ENCODE results near the gene CALCA.
A peak's percentile ranks its signal among the peaks of the same experiment; 100 is the strongest.
"Not testable (repeated sequence)": the region's sequence is repeated elsewhere in the genome, so short reads cannot be mapped to it uniquely, and the experiment has no call there.

Gene CALCA, protein sequence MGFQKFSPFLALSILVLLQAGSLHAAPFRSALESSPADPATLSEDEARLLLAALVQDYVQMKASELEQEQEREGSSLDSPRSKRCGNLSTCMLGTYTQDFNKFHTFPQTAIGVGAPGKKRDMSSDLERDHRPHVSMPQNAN

DNA sequence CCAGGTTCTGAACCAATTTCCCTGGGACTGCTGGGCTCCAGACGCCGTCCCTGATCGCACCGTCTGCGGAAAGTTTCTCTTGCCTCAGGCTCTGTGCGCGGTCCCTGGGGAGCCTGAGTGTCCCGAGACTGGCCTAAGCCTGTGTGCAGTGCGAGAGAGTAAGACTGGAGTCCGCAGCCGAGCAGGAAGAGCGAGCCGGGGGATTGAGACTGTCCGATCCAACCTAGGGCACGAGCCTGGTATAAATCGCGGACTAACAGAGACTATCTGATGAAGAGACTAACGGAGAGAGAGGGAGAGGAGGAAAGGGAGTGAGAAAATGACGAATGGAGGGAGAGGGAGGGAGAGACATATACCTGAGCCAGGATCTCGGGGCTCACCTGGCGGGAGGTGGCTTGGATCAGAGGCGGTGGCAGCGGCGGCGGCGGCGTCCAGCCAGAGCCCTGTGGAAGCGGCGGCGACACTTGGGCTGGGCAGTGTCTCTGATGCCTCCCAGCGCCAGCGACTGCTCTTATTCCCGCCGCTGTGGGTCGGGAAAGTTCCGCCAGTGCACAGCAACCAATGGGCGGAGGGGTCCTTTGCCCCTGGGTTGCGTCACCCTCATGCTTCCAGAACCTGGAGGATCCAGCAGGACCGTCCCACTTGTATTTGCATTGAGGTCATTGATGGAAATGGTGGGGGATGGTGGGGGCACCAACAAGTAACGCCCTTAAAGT is at the start of gene CALCA:
Gene CALCA (minus strand): TSS at position 487 of the 716 bp plus-strand sequence. CDS start 1,159 bp downstream, outside the sequence.
- DNase-seq = no peak

DNA sequence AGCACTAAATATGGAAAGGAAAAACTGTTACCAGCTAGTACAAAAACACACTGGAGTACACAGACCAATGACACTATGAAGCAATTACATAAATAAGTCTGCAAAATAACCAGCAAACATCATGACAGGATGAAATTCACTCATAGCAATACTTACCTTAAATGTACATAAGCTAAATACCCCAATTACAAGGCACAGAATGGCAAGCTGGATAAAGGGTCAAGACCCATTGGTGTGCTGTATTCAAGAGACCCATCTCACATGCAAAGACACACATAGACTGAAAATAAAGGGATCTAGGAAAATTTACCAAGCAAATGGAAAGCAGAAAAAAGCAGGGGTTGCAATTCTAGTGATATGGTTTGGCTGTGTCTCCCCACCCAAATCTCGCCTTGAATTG is 44.0 kb upstream of the CALCA start:
- DNase-seq = no peak

DNA sequence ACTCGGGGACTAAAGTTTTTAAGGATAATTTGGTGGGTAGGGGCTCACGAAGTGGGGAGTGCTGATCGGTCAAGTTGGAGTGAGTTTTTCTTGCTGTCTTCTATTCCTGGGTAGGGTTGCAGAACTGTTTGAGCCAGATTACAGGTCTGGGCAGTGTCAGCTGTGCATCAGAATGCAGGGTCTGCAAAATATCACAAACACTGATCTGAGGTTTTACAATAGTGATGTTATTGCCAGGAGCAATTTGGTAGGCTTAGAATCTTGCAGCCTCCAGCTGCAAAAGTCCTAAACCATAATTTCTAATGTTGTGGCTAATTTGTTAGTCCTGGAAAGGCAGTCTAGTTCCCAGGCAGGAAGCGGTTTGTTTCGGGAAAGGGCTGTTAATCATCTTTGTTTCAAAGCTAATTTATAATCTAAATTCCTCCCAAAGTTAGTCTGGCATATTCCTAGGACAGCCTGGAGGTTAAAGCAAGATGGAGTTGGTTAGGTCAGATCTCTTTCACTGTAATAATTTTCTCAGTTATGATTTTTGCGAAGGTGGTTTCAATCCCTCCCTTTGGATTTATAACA is 39.7 kb upstream of the CALCA start:
- DNase-seq = no peak

DNA sequence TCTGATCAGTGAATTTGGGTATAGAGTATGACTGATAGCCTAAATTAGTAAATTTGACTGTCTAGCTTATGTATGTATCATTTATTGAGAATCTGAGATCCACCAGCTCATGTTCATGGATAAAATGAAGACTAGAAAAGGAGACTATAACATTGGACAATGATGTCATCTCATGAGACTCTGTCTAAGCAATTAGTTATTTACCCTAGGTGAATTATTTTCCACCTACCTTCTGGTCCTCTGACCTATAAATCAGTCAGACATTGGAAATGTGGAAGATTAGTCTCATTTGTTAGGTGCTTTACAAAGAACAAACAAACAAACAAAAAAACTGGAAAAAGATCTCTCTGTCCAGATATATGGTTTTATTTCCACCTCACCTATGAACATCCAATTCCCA is 38.7 kb upstream of the CALCA start:
- DNase-seq = no peak

DNA sequence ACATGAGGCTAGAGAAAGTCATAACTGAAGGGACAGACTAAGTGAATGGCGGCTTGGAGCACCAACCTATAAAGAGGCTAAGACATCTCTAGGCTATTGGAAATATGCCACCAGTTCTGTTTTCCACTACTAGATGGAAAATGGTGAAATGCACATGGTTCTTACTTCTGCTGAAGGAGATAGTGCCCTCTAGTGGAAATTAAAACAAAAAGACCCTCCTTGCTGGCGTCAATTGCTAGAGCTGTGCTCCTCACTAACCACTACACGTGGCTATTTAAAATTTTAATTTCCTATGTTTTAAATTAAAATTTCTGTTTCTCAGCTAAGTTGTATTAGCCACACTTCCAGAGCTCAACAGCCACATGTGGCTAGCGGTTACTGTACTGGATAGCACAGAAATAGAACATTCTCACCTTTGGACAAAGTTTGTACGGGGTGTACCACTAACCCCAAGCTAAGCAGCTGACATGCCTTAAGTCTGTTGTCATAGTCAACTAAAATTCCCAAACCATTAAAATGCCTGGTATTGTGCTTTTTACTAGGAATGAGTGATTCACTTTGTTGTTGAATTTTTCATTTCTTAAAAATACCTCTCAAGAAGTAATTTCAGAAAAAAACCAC is 34.1 kb upstream of the CALCA start:
- peak; percentile 59 for DNase-seq

DNA sequence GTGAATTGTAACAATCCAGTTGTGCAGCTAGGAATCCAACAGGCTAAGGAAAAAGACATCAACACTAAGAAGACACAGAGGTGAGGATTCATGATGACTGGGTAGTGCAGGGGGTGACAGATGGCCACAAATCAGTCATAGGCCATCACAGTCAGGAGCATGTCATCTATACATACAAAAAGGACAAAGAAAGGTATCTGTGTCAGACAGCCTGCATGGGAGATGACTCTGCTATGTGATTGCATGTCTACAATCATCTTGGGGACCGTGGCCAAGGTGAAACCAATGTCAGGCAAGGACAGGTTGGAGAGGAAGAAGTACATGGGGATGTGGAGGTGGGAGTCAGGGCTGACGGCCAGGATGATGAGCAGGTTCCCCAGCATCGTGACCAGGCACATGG is 16.0 kb upstream of the CALCA start:
- DNase-seq = not testable (repeated sequence)

DNA sequence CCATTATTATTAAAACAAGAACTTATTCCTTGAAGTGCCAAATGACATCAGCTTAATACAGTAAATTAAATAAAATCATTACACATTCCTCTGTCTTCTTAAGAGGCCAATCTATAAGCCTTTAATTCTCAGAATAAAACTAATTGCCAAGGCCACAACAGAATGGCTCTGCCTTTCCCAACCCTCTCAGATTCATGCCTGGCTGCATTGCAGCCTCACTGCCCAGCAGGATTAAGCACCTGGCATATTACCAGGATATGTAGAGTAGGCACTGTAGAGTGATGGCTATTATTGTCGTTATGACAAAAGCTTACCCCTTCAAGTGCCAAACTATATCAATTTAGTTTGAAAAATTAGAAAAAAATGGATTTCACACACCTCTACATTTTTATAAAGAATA is 9.4 kb upstream of the CALCA start:
- DNase-seq = no peak

DNA sequence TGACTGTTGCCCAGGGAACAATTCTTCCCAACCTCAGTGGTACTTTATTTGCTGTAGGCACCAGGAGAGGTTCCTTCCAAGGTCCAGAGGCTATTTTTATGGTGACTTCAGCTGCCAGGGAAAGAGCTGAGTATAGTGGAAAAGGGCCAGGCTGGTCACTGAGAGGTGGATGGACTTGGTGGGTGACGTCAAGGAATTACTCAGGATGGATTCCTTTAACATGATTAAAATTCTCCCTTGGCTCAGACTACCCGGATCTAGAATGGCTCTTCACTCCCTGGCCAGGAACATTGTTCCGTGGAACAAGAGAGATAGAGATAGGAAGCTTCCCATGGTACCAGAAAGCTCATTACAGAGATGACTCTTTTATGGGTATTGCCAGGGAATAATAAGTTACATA is 8.7 kb upstream of the CALCA start:
- no peak for DNase-seq

DNA sequence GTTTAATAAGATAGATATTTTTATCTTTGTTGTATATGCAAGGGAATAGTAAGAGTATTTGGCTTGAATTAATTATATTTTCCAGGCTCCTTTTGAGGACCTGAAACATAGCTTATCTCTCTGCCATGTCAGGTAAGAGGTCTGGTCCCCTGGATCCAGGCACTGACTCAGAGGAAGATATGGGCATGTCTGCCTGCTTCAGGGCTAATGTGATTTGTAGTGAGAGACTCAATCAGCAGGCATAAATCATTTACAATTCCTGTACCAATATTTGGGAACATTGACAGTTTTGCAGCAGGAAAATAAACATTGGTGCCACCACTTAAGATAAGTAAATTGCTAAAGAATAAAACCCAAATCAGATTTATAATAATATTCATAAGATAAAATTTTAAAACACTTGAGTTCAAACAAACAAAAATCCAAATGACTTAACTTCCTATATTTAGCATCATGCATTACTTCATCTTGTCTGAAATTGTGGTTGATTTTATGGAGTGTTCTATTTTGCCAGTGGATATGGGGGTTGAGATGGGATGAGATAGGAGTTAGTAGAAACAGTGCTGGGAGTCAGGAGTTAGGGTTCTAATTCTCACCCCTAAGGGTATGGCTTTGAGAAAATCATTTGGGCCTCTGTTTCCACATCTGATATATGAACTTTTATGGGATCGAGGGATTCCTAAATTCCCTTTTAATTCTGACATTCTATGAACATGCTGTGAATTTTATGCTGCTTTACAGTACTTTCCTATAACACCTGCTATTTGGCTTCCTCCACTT is 5.1 kb upstream of the CALCA start:
- no peak for DNase-seq

DNA sequence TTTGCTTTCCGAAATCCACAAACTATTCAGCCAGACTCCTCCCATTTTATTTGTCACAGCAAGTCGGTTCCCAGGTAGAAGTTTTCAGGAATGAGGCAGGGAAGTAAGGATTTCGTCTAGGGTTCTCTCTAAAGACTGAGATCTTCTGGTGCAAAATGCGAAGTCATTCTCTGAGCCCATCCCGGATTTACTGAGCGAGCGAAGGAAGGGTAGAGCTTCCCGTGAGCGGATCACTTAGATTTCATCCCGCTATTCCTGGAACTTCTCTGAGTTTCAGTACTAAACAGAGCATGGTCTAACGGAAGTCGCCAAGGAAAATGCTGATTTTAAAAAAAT is 3.1 kb upstream of the CALCA start:
- no peak for DNase-seq

DNA sequence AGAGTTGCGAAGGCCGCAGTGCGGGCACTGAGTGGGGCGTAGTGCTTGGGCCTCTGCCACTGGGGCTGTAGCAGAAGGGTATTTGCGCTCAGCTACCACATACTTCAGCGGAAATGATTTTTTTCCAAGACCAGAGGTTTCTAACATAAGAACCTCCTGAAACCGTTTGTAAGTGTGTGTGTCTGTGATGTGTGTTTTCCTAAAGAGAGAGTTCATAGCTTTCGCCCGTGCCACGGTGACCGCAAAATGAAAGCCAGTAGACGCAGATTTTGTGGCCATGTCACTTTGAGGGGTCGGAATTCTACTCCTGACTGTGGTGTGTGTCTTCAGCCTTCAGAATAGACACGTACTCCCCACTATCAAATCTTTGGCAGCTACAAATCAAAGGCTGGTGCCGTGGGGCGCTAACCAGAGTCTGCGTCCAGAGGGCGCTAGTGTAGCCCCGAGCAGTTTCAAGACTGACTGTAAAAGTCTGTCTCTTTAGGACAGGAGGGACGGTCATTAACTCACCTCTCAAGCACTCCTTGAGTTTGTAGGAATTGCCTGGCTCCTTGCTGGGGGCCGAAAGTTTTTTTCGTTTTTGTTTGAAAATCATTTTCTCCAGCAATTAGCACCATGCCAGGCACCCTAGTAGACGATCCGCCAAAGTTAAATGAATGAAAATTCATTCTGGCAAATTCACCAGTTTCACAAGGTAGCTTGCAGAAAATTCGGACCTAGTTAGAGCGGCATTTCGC is 2.5 kb upstream of the CALCA start:
- no peak for DNase-seq

DNA sequence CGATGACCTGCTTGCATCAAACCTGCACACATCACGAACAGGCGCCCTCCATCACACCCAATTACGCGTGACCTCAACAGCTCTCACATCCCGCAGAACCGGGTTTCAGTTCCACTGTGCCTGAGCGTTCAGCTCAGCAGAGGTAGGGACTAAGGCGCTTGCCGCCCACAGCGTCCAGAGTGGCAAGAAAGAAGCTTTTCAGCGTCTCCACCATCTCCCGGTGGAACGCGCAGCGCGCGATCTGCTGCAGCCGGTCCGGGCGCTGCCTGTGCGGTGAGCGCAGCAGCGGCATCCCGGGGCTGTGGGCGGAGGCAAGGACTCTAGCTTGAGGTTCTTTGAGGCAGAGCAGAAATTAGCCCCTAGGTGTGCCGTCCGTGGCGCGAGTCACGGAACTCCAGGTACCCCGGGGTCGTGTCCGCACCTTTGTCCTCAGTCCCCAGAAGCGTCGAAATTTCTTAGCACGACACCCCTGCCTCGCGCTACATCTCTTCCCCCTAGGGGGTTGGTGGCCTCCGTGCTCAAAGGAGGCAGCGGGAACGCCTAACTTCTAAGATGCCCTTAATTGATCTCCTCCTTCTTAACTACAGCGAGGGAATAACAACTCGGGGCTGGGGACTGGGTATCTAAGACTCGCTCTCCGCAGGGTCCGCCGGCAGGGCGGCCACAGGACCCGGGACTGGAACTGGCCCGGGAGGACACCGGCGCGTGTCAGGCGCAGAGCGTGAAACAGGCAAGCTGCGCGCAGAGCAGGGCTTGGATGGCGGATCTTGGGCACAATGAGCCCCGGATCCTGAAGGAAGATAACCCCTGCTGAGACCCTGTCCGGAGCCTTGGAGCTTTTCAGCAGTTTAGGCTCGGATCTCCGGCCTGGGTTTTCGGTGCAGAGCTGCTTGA is 1.7 kb upstream of the CALCA start:
- DNase-seq = no peak

DNA sequence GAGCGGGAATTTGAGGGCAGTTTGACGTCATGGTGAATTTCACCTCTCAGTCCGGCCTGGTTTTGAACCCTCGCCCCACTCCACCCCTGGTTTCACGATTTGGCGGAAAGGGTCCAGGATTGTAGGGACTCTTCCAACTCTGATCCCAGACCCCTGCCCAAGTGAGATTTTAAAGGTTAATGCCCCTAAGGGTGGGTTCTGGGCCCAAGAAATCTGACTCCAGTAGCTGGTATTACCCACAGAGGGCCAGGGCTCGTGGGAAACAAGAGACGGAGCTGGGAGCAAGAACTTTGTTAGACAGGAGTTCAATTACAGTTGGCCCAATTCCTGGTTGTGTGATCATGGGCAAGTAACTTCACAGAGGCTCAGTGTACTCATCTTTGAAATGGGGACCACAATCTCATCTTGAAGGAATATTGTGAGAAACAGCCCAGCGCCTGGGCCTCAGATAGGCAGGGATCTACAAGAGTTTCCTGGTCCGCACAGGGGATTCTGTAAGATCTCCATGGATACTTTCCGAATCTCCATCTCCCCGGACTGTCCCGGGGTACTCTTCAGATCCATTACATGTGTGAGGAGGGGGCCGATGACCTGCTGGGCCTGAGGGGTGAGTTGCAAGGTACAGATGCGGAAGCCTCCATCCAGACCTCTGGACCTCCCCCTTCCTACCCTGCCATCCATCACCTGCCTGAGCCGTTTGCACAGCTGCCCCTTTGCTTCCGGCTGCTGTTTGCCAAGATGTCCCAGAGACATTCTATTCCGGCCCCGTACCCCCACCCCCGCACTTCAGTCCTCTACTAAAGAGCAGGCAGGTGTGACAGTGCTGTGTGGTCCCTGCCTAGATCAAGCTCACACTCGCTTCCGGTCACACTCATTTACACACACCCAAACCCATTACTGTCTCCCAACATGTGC is 687 bp upstream of the CALCA start:
- DNase-seq = no peak

DNA sequence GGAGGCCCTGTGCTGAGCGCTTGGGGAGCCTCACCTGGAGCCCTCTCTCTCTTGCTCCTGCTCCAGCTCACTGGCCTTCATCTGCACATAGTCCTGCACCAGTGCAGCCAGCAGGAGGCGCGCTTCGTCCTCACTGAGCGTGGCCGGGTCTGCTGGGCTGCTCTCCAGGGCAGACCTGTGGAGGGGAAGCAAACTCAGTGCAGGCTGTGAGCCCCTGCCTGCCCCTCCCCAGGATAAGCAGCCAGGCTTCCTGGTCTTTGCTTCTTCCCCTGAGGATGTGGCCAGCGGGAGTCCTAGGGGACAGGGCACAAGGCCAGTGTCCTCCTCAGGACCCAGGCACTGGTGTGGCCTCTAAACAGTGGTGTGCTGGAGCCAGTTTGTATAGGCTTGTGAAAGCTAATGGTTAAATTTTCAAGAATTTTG is 2.2 kb downstream of the CALCA start:
- DNase-seq = no peak

DNA sequence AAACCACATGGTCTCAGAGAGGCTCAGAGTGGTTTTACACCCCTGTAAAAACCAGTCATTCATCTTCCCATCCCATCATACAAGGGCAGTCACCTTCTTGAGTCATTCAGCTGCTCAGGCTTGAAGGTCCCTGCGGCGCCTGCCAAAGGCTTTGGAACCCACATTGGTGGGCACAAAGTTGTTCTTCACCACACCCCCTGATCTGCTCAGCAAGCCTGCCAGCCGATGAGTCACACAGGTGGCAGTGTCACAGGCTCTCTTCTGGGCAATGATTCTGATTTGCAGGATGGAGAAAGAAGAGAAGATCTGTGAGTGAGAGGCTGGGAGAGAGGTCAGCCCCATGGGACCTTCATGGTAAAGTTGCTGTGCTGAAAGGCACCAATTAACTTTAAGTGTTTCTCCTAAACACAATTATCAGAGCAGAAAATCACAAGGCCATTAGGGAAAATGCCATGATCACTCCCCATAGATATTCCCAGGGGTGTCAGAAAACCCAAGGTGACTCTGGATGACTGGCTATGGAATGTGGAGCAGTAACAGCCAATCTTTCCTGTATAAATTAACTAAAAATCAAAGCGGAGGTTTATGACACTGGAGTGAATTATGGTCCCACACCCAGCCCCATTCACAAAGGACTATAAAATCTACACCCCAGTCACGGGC is 4.4 kb downstream of the CALCA start:
- DNase-seq = no peak

DNA sequence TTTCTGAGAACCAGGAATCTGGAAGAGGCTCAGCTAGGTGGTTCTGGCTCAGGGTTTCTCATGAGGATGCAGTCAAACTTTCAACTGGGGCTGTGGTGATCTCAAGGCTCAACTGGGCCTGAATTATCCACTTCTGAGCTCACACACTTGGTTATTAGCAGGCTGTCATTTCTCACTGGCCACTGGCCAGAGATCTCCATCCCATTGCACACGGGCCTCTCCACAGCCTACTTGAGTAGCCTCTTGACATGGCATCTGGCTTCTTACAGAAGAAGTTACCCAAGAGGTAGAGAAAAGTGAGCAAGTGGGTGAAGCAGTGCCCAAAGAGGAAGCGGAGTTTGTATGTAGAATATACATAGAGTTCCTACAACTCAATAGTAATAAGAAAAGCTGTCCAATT is 16.0 kb downstream of the CALCA start:
- DNase-seq = no peak

DNA sequence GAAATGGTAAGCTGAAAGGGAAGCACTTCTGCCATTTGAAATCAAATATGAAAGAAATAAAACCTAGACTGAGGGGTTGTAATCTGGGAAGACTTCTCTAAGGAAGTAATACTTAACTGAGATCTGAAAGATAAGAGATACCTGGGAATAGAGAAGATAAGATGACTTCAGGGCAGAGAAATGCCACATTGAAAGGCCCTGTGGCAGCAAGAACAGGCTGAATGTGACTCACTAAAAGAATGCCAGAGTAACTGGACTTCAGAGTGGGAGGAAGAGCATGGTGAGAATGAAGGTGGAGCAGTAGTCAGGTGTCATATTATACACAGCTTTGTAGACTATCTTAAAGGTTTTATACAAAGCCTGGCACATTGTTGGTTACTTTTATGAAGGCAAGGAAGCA is 17.6 kb downstream of the CALCA start:
- no peak for DNase-seq

DNA sequence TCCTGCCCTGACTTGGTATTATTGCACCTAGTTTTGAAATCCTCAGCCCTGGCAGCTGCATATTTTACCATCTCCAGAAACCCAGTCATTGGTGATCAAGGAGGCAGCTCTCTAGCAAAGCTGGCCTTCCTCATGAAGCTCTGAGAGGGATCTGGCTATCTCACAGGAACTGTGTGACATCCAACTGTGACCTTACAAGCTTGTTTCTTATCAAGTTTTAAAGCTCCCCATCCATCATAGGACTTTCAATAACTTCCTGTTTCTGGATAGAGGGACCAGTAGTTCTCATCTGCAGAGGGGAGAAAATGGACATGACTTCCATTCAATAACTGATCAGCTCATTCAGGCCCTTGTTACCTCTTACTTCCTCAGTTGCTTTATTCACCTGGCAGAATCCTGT is 18.2 kb downstream of the CALCA start:
- DNase-seq = no peak

DNA sequence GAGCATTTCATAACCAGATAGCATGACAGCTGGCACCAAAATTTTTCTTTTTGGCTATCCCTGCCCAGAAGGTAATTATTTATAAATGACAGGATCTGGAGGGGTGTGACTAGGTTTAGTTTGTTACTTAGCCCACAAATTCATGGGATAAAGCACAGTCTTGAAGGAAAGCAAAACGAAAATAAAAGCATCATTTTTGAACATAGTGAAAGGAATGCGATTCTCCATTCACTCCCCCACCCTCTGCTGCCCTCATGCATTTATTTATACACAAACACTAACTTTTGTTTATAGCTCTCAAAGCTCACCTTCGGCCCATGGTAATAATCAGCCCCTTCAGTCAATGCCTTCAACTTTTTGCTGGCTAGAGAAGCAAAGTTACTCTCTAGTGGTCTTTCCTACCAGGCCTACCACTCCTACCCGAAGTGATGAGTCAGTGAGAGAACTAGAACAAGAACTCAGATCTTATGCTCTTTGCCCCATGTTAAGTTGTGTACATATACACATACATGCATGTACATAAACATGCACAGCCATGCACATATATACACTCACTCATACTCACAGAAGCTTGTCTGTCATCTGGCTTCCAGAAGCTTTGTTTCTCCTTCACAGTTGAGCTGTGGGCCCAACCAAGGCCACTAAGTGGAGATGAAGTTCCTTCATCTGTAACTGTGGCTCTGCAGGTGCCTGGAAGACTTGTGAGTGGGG is 22.6 kb downstream of the CALCA start:
- DNase-seq = no peak

Measured in NCI-H2171 treated with DMSO at 0.1 percent for 48 hours (cell line).